NCI-H128 (cell line): Measurements from ENCODE around the gene PSRC1.
"Not testable (repeated sequence)": the region's sequence is repeated elsewhere in the genome, so short reads cannot be mapped to it uniquely, and the experiment has no call there.

Source experiments
- DNase-seq: peaks from one replicate; lab custom pipeline; 2025; ENCODE audit not compliant: unreplicated experiment; lab: John Stamatoyannopoulos, UW

Gene PSRC1

DNA sequence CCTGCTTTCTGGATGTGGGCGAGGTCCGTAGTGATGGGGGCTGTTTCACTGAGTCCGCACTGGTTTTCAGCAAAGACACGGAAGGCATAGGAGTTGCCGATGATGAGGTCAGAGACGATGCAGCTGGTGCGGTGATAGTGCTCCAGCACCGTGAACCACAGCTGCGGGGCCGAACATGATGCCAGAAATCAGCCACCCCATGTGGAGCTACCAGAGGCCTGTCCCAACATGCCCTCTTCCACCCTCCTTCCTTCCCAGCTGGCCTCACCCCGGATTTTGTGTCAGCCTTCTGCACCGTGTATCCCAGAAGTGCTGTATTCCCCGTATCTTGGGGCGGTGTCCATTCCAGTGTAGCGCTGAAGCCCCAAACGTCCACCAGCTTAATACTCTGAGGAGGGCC, 13.8 kb upstream of the PSRC1 start:
- DNase-seq: no peak

DNA sequence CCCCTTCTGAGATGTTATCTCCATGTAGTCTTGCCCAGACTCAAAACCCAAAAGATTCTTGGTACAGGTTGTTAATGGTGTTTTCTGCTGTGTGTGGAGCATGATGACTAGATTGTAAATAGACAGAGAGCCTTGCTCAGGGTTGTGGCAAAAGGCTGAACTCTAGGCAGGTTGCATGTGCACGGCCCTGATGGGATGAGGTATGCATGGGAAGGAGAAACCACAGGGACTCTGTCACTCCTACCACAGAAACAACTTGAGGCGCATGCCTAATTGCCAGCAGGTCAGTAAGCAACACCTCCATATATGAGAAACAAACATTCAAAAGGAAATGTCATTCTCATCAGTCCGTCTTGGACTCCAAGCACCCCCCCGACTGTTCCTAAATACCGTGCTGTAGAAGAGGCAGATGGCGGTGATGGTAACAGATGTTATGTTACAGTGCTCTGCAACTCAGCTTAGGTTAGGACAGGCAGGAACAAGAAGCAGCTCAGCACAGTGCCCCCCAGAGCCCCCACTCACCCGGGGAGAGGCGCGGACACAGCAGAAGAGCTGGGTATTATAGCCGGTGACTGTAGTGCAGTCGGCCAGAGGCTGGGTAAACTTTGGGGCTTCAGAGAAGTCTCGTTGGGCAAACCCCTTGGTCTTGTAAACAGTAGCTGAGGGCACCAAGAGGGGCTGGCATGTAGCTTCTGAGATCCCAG, 12.9 kb upstream of the PSRC1 start:
- DNase-seq: no peak

GRCh38 chr1:109294481-109294880, 11.5 kb upstream of the PSRC1 start:
- no peak for DNase-seq

- no peak for DNase-seq
These were observed 10.1 kb upstream of the PSRC1 start for GRCh38 chr1:109293026-109293425.

GRCh38 chr1:109292364-109292763, 9.4 kb upstream of the PSRC1 start:
- no peak for DNase-seq

DNA sequence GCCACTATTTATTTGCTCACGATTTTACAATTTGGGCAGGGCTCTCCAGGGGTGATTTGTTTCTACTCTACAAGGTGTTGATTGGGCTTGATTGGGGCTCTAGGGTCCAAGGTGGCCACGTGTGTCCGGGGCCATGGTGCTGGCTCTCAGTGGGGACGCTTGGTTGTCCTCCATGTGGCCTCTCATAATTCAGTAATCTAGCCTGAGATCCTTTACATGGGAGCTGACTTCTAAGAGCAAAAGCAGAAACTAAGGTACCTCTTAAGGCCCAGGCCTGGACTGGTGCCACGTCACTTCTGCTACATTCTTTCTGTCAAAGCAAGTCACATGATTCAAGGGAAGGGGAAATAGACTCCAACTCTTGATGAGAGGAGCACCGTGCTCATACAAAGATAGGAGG, 8.1 kb upstream of the PSRC1 start:
- DNase-seq: no peak

DNA sequence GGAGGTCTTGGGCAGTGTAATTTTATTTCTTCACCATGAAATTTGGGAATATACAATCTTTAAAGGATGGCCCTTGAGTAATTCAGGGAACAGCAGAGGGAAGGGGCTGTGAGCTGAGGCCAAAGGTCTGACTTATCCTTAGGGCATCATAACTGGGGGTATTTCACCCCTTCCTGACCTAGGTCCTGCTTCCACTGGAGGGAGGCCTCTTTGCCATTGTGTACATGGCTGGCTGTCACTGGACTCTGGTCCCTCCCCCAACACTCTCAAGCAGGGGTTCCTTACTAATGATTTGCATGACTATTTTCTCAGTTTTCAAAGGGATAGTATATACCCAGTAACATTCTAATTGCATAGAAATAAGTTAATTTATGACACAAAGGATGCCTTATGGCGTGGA, 7.2 kb upstream of the PSRC1 start:
- DNase-seq: no peak

DNA sequence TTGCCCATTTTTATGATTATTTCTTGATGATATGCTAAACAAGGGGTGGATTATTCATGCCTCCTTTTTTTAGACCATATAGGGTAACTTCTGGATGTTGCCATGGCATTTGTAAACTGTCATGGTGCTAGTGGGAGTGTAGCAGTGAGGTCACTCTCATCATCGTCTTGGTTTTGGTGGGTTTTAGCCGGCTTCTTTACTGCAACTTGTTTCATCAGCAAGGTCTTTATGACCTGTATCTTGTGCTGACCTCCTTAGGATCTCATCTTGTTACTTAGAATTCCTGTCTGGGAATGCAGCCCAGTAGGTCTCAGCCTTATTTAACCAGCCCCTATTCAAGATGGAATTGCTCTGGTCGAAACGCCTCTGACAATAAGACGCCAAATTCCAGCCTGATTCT, 3.8 kb upstream of the PSRC1 start:
- DNase-seq: not testable (repeated sequence)

DNA sequence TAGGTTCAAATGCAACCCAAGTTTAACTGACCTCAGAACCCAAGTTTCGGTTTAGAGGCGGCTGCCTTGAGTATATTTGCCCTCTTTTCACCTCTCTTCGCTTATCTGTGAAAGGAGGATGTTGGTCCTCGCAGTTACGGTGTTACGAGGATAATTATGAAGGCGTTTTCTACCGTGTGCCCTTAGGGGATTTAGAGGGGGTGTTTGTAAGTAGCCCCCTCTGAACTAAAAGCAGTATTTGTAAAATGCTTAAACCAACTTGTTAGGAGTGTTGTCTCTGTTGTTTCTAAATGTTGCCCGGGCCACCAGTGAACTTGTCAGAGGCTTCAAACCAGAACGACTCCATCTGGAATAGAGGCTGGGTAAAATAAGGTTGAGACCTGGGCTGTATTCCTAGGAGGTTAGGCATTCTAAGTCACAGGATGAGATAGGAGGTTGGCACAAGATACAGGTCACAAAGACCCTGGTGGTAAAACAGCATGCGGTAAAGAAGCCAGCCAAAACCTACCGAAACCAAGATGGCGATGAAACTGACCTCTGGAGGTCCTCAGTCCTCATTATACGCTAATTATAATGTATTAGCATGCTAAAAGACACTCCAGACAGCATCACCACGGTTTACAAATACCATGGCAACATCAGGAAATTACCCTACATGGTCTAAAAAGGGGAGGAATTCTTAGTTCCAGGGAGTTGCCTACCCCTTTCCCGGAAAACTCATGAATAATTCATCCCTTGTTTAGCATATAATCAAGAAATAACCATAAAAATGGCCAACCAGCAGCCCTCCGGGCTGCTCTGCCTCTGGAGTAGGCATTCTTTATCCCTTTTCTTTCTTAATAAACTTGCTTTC, 1.0 kb upstream of the PSRC1 start:
- no peak for DNase-seq

DNA sequence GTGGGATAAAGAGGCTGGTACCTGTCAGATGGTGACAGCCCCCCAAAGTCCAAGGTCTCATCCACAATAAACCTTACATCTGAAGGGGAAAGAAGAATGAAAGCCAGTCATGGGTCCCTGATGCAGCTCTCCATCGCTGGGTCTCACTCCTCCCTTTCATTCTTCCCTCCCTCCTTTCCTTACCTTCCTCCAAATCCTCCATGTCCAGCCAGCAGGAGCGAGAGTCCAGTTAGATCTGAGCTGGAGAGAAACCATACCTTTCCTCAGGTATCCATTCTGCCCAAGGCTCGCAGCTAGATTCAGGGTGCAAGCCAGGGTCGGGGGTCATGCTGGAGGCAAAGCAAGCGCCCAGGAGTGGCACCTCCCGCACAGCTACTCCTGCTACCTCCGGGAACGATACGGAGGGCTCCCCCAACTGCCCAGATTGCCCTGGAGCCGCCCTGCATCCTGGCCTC, 421 bp downstream of the PSRC1 start:
- no peak for DNase-seq

DNA sequence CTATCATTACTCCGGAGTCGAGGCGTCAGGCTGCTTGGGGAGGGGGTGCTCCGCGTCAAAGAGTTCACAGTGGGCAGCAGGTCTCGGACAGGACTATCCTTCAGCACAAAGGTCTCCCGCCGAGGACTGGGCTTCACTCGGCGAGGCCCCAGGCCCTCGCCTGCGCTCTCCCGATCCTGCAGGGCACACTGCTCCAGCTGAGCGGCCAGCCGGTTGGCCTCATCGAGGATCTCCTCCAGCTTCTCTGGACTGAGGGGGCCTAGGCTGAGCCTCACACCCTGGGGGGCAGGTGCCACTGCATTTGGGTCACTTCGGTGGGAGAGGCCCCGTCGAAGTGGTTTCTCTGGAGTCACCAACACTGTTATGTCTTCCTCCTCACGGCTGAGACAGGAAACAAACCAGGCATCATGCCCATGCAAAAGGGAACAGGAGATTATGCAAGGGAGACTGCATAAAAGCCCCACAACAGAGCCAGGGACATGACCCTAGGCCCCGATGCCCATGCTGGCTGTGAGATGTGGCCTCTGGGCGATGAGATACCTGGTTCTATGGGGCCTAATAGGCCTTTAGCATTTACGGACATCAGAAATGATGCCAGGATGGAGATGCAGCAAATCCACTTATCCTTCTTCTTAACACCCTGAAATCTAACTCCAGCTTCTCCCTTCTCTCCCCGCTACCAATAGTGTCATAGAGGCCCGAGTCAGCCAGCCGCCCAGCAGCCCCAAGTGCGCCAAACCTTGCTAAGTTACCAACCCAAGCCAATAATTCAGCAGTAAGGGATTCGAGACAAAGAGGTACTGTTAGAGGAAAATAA, 1.1 kb downstream of the PSRC1 start:
- DNase-seq: no peak

- no peak for DNase-seq
These were observed 2.1 kb downstream of the PSRC1 start for GRCh38 chr1:109280862-109281261.

DNA sequence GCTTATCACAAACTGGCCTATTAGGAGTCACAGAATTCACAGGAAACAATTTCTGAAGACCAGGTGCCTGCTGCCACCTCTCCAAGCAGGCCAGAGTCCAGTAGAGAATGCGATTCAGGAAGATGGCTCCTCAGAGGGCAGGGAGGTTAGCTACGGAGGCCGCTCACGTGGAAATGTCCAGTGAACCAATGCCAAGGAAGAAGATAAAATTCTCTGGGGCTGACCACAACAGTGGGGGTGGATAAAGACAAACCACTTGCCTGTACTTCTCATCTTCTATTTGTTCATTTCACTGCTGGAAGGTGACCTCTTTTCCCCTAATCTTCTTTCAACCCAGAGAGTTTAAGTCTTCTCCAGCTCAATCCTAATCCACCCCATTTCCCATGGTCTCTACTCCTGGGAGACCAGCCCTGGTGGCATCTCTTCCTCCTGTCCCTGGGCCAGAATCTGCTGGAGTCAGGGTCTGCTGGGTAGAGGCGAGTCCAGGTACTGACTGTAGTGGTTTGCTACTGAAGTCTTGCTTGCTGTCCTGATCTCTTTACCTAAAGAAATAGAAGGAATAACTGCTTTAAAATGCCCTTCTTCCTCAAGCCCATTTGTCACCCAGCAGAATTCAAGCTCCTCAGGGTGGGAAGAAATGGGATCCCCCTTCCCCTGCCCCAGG, 3.2 kb downstream of the PSRC1 start:
- no peak for DNase-seq

- DNase-seq: no peak
These were observed 5.3 kb downstream of the PSRC1 start for GRCh38 chr1:109277434-109278204.

DNA sequence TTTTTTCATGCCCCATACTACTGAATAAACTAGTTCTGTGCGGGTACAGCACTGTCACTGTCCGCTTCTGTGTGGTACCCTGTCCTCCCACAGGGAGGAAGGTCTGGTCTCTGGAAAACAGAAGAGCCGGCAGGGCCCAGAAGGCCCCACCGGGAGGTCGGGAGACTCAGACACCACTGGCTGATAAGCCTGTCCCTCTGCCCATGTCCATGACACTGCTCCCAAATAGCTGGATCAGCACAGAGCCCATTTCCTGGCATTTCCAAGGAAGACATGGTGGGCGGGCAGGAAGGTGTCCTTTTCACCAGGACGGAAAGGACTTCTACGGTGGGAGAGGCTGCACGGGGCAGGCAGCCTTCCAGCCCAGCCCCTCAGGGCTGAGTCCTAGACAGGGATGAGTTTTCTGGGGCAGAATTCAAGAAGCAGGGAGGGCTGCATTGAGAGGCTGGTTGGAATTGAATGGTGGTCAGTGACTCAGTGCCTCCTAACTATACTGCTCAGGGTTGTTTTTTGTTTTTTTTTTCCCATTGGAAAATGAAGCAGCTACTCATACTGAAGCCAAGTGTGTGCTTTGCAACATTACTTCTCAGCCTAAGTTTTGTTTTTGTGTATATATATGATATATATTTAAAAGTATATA, 7.1 kb downstream of the PSRC1 start:
- no peak for DNase-seq

DNA sequence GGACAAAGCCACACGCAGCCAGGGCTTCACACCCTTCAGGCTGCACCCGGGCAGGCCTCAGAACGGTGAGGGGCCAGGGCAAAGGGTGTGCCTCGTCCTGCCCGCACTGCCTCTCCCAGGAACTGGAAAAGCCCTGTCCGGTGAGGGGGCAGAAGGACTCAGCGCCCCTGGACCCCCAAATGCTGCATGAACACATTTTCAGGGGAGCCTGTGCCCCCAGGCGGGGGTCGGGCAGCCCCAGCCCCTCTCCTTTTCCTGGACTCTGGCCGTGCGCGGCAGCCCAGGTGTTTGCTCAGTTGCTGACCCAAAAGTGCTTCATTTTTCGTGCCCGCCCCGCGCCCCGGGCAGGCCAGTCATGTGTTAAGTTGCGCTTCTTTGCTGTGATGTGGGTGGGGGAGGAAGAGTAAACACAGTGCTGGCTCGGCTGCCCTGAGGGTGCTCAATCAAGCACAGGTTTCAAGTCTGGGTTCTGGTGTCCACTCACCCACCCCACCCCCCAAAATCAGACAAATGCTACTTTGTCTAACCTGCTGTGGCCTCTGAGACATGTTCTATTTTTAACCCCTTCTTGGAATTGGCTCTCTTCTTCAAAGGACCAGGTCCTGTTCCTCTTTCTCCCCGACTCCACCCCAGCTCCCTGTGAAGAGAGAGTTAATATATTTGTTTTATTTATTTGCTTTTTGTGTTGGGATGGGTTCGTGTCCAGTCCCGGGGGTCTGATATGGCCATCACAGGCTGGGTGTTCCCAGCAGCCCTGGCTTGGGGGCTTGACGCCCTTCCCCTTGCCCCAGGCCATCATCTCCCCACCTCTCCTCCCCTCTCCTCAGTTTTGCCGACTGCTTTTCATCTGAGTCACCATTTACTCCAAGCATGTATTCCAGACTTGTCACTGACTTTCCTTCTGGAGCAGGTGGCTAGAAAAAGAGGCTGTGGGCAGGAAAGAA, 8.1 kb downstream of the PSRC1 start:
- DNase-seq: no peak

DNA sequence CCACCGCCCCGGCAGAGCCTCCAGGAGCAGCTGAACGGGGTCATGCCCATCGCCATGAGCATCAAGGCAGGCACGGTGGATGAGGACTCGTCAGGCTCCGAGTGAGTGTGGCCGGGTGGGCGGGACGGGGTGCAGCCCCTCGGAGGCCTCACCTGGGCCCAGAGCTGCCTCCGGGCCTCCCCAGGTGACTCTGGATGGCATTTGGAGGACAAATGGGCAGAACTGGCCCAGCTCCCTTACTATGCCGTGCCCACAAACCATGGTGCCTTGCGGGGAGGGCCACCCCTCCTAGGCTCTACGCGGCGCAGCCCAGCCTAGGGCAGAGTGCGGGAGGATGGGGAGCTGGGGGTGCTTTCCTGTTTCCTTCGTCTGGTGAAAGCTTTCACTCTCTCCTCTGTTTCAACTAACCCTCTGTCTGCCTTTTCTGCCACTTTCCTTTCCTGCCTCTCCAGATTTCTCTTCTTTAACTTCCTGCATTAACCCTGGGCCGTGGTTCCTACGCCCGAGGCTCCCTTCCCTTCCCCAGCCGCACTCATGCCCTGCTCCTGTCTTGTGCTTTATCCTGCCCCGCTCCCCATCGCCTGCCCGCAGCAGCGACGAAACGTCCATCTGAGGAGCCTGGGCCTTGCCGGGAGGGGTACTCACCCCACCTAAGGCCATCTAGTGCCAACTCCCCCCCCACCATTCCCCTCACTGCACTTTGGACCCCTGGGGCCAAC, 9.2 kb downstream of the PSRC1 start:
- DNase-seq: no peak
